KBM-7 (cell line): ENCODE results near the gene PTPRD.

ENCODE experiments used
- DNase-seq: peaks from one replicate; pipeline ENCODE4 v3.0.0-alpha.2; 2015
- in situ Hi-C: fragments of 300-500 bp; cut with MboI; formaldehyde crosslinking; loops from 2 replicates; pipeline ENCODE4 v1.14.3; 2020; ENCODE audit warnings: low sequenced_read_pairs, low pct_unique_long_range_greater_than_20kb, mixed read lengths

Gene PTPRD

GRCh38 chr9:8730618-8731017, 1882.2 kb downstream of the PTPRD start:
- in situ Hi-C loops: no loop called here
- no peak for DNase-seq

DNA sequence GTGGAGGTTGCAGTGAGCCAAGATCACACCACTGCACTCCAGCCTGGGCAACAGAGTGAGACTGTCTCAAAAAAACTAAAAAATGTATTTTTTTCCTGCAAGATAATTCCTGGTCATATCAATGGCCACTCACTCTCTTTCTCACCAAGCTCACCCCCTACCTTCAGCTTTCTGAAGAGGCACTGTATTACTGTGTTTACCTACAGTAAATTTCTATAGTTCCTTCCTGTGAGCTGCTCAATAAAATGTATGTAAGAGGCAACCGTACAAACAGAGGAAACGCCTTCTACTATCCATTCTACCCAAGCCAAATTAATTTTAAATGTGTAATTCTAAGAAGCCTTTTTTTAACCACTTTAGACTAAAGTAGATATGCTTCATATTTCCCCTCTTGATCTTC, 1883.9 kb downstream of the PTPRD start:
- no peak for DNase-seq
- in situ Hi-C loops: no loop called here

DNA sequence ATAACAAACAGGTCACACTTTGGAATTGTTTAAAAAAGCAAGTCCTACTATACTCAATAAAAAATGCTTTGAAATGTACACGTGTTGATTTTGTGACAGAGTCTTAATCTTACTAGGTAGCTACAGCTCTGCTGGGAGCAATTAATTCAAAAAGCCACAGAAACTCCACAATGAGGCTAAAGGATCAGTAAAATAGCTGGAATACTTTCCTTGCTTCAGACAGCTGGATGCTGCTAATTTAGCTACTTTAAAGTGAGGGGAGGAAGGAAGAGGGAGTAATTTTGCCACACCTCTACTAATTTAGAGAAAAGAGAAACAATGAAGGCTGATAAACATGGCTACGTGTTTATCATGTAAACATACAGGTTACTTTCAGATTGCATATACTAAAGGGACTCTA, 1885.6 kb downstream of the PTPRD start:
- in situ Hi-C loops: no loop called here
- DNase-seq: no peak

GRCh38 chr9:8726692-8727091, 1886.1 kb downstream of the PTPRD start:
- in situ Hi-C loops: no loop called here
- DNase-seq: no peak

GRCh38 chr9:8725635-8726034, 1887.2 kb downstream of the PTPRD start:
- in situ Hi-C loops: no loop called here
- DNase-seq: no peak

DNA sequence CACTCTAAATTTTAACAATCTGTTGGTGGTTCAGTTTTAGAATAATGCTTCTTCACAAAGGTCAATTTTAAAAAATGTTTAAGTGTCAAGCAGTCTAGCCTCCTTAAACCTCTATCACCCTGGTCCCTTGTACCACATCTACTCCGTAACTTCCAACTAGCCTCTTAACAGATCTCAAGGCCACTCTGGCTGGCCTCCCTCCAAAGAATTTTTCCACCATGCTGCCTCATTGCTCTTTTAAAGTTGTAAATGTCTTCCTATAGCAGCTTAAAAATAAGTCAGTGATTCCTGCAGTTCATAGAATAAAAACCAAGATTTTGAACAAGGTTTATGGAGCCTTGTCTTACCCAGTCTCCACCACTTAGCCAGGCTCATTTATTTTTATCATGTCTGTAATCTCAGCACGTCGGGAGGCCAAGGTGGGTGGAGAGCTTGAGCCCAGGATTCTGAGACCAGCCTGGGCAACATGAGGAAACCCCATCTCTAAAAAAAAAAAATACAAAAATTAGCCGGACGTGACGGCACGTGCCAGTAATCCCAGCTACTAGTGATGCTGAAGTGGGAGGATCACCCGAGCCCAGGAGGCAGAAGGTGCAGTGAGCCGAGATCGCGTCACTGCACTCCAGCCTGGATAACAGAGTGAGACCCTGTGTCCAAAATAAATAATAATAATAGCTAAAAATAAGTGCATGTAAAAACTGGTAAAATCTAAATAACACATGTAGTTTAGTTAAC, 1888.4 kb downstream of the PTPRD start:
- DNase-seq: no peak
- in situ Hi-C loops: no loop called here

- in situ Hi-C loops: no loop called here
- DNase-seq: no peak
Measured at GRCh38 chr9:8723195-8723594, 1889.6 kb downstream of the PTPRD start.

DNA sequence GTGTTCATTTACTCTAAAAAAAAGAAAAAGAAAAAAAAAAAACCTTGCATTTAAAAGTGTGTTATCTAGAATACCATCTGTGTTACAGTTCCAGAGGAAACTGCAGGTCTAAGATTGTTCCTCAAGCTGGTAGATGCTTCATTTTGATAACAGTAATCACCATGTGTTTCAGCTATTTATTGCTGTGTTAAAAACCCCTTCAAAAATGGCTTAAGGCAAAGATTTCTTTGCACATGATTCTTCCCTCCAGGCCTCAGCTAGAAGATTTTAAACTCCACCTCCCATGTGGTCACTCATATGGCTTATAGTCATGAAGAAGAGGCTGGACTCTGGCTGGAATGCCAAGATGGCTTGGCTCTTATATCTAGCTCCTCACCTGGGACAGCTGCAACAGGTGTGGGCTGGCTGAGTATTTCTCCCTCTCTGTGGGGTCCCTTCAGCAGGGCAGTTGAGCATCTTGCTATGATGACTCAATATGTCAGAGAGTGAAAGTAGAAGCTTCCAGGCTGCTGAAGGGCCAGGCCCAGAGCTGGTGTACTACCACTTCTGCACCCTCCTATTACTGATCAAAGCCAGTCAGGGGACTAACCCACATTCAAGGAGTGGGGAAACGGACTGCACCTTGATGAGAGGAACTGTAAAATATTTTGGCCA, 1892.8 kb downstream of the PTPRD start:
- DNase-seq: peak; percentile 11

DNA sequence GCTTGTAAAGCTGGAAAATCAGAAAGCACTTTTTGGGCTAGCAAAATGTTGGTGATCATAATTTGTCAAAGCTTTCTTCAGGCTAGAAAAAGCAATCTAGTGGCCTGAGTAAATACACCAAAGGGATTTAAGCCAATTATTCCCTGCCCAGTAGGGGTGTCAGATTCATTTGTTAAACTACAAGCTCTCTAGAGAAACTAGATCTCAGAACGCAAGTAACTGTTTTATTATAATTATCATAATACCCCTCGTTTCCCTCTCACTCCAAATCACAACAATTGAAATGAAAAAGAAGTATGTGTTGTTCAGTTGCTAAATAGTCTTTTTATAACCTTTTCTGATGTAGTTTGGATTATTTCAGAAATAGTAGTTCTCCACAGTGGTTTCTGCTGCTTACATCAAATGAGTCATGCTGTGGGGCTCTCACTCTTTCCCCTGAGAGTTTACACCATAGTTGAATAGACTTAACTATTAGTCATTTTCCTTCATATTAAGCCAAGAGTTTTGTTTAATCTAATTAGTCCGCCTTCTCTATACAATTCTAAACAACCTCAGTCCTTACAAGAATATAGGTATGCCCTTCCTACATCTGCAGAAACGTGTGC, 1894.6 kb downstream of the PTPRD start:
- DNase-seq: no peak
- in situ Hi-C loops: no loop called here

More for the DNA sequence above, 1892.8 kb downstream of the PTPRD start:
- in situ Hi-C loops: no loop called here

DNA sequence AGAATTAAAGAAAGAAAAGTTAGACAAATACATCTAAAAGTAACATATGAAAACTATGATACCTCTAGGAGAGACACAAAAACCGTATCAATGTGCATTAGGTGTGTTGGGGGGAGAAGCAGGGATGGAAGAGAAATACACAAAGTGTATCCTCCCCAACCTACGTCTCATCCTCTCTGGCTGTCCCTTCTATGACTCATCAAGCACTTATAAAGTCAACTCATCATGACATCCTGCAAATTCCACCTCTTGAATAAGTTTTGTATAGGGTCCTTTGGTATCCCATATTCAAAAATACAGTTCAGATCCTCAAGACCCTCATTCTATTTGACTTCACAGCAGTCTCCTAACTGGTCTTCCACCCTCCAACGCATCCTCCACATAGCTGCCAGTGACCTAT, 1895.7 kb downstream of the PTPRD start:
- in situ Hi-C loops: no loop called here

GRCh38 chr9:8715788-8716187, 1897.0 kb downstream of the PTPRD start:
- DNase-seq: no peak
- in situ Hi-C loops: no loop called here

More for the DNA sequence above, 1895.7 kb downstream of the PTPRD start:
- no peak for DNase-seq

- in situ Hi-C loops: no loop called here
Measured at GRCh38 chr9:8713811-8714165, 1899.0 kb downstream of the PTPRD start.

DNA sequence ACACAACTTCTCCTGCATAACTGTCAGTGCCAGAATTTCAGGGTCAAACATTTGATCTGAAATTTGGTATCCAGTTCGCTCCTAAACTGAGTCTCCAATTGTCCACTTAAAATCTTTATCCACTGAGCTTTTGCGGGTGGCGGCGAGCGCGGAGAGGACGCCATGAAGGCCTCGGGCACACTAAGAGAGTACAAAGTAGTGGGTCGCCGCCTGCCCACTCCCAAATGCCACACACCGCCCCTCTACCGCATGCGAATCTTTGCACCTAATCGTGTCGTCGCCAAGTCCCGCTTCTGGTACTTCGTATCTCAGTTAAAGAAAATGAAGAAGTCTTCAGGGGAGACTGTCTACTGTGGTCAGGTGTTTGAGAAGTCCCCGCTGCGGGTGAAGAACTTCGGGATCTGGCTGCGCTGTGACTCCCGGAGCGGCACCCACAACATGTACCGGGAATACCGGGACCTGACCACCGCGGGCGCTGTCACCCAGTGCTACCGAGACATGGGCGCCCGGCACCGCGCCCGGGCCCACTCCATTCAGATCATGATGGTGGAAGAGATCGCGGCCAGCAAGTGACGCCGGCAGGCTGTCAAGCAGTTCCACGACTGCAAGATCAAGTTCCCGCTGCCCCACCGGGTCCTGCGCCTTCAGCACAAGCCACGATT, 1899.5 kb downstream of the PTPRD start:
- in situ Hi-C loops: no loop called here
- no peak for DNase-seq

More at GRCh38 chr9:8713811-8714165, 1899.0 kb downstream of the PTPRD start:
- DNase-seq: no peak

- in situ Hi-C loops: no loop called here
Measured at GRCh38 chr9:8709731-8710130, 1903.1 kb downstream of the PTPRD start.

GRCh38 chr9:8708728-8709127, 1904.1 kb downstream of the PTPRD start:
- in situ Hi-C loops: no loop called here

More at GRCh38 chr9:8709731-8710130, 1903.1 kb downstream of the PTPRD start:
- no peak for DNase-seq

GRCh38 chr9:8706998-8707397, 1905.8 kb downstream of the PTPRD start:
- no peak for DNase-seq
- in situ Hi-C loops: no loop called here

More at GRCh38 chr9:8708728-8709127, 1904.1 kb downstream of the PTPRD start:
- no peak for DNase-seq

GRCh38 chr9:8706531-8706930, 1906.3 kb downstream of the PTPRD start:
- in situ Hi-C loops: no loop called here
- no peak for DNase-seq

- no peak for DNase-seq
- in situ Hi-C loops: no loop called here
Measured at GRCh38 chr9:8705861-8706260, 1906.9 kb downstream of the PTPRD start.

GRCh38 chr9:8703904-8704303, 1908.9 kb downstream of the PTPRD start:
- in situ Hi-C loops: no loop called here

DNA sequence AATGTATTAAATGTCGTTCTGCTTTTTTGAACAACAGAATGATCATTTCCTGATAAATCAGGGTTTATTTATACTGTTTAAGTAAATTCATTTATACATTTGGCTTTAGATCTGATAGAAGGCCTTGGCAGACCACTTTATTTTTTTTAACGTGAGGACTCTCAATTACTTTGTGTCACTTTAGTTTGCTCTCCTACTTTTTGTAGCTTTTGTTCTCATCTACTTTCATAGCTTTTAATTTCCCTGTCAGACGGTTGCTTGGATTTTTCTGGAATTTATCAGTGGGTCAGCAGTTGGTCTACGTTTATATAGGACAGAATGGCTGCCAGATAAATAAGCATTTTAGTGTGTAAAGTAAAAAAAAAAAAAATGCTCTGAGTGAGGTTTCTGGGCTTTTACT, 1910.9 kb downstream of the PTPRD start:
- DNase-seq: no peak
- in situ Hi-C loops: no loop called here

More at GRCh38 chr9:8703904-8704303, 1908.9 kb downstream of the PTPRD start:
- DNase-seq: no peak
